ENCODE data around the gene MVB12B.
A peak's percentile ranks its signal among the peaks of the same experiment; 100 is the strongest.

The MVB12B gene

GRCh38 chr9:126486276-126486675 is 159.6 kb downstream of the MVB12B start:
- TF ChIP-seq TEAD4 (IDR thresholded peaks at IDR 0.05) (no peak), CEBPB (IDR thresholded peaks at IDR 0.05) (no peak), RAD21 (IDR thresholded peaks at IDR 0.05; ENCODE audit: low read depth) (no peak), ZBTB7A (IDR thresholded peaks at IDR 0.05; ENCODE audit: low read depth) (no peak), FOXM1 (IDR thresholded peaks at IDR 0.05; ENCODE audit: borderline replicate concordance, low read depth) (no peak), EP300 (IDR thresholded peaks at IDR 0.05; ENCODE audit: borderline replicate concordance) (no peak)

- TF ChIP-seq CEBPB (IDR thresholded peaks at IDR 0.05) (no peak), CREB1 (IDR thresholded peaks at IDR 0.05; ENCODE audit: low read depth) (no peak), YY1 (IDR thresholded peaks at IDR 0.05; ENCODE audit: low read depth) (no peak), USF1 (IDR thresholded peaks at IDR 0.05) (no peak), EP300 (IDR thresholded peaks at IDR 0.05; ENCODE audit: borderline replicate concordance) (no peak), TCF12 (IDR thresholded peaks at IDR 0.05; ENCODE audit: low read depth) (no peak), RAD21 (IDR thresholded peaks at IDR 0.05; ENCODE audit: low read depth) (no peak), REST (IDR thresholded peaks at IDR 0.05; ENCODE audit: low read depth) (no peak), ZBTB7A (IDR thresholded peaks at IDR 0.05; ENCODE audit: low read depth) (no peak), FOXM1 (IDR thresholded peaks at IDR 0.05; ENCODE audit: borderline replicate concordance, low read depth) (no peak), NFIC (IDR thresholded peaks at IDR 0.05) (no peak), EGR1 (IDR thresholded peaks at IDR 0.05) (no peak), TEAD4 (IDR thresholded peaks at IDR 0.05) (no peak), TAF1 (IDR thresholded peaks at IDR 0.05; ENCODE audit: low read depth) (no peak), MAX (IDR thresholded peaks at IDR 0.05) (no peak)
Observed at GRCh38 chr9:126487856-126488255, 161.2 kb downstream of the MVB12B start.

GRCh38 chr9:126488310-126488709 is 161.7 kb downstream of the MVB12B start:
- TF ChIP-seq CEBPB (IDR thresholded peaks at IDR 0.05) = no peak
- no peak for TF ChIP-seq REST (IDR thresholded peaks at IDR 0.05; ENCODE audit: low read depth)
- TF ChIP-seq TCF12 (IDR thresholded peaks at IDR 0.05; ENCODE audit: low read depth) = no peak
- TF ChIP-seq RAD21 (IDR thresholded peaks at IDR 0.05; ENCODE audit: low read depth) = no peak

- no peak for TF ChIP-seq CREB1 (IDR thresholded peaks at IDR 0.05; ENCODE audit: low read depth)
- TF ChIP-seq ZBTB7A (IDR thresholded peaks at IDR 0.05; ENCODE audit: low read depth) = no peak
- TF ChIP-seq MAX (IDR thresholded peaks at IDR 0.05) = no peak
- no peak for TF ChIP-seq RAD21 (IDR thresholded peaks at IDR 0.05; ENCODE audit: low read depth)
- TF ChIP-seq EGR1 (IDR thresholded peaks at IDR 0.05) = no peak
- no peak for TF ChIP-seq TCF12 (IDR thresholded peaks at IDR 0.05; ENCODE audit: low read depth)
- no peak for TF ChIP-seq EP300 (IDR thresholded peaks at IDR 0.05; ENCODE audit: borderline replicate concordance)
- no peak for TF ChIP-seq CEBPB (IDR thresholded peaks at IDR 0.05)
Observed at GRCh38 chr9:126488881-126489404, 162.3 kb downstream of the MVB12B start.

GRCh38 chr9:126489581-126490213 is 163.1 kb downstream of the MVB12B start:
- TF ChIP-seq FOXM1 (IDR thresholded peaks at IDR 0.05; ENCODE audit: borderline replicate concordance, low read depth) = no peak
- TF ChIP-seq CREB1 (IDR thresholded peaks at IDR 0.05; ENCODE audit: low read depth) = no peak

- TF ChIP-seq NFIC (IDR thresholded peaks at IDR 0.05) (no peak), CREB1 (IDR thresholded peaks at IDR 0.05; ENCODE audit: low read depth) (no peak), EGR1 (IDR thresholded peaks at IDR 0.05) (no peak), RAD21 (IDR thresholded peaks at IDR 0.05; ENCODE audit: low read depth) (no peak)
Observed at GRCh38 chr9:126490214-126490631, 163.6 kb downstream of the MVB12B start.

GRCh38 chr9:126490871-126491567 is 164.4 kb downstream of the MVB12B start:
- no peak for TF ChIP-seq TCF12 (IDR thresholded peaks at IDR 0.05; ENCODE audit: low read depth)
- peak; percentile 47 for TF ChIP-seq TEAD4 (IDR thresholded peaks at IDR 0.05)
- TF ChIP-seq CEBPB (IDR thresholded peaks at IDR 0.05) = no peak
- TF ChIP-seq FOXM1 (IDR thresholded peaks at IDR 0.05; ENCODE audit: borderline replicate concordance, low read depth) = no peak
- no peak for TF ChIP-seq USF1 (IDR thresholded peaks at IDR 0.05)
- no peak for TF ChIP-seq EGR1 (IDR thresholded peaks at IDR 0.05)
- TF ChIP-seq CREB1 (IDR thresholded peaks at IDR 0.05; ENCODE audit: low read depth) = no peak
- no peak for TF ChIP-seq MAX (IDR thresholded peaks at IDR 0.05)
- no peak for TF ChIP-seq REST (IDR thresholded peaks at IDR 0.05; ENCODE audit: low read depth)
- no peak for TF ChIP-seq YY1 (IDR thresholded peaks at IDR 0.05; ENCODE audit: low read depth)
- TF ChIP-seq EP300 (IDR thresholded peaks at IDR 0.05; ENCODE audit: borderline replicate concordance) = no peak
- TF ChIP-seq RAD21 (IDR thresholded peaks at IDR 0.05; ENCODE audit: low read depth) = peak; percentile 91

Measured in Ishikawa (cell line).